ENCODE measurements around the gene OTOS. TPM values are rescaled to one million over a fixed set of nuclear protein-coding genes. Genes with fewer than 3 reads are reported as not detected.
A peak's percentile ranks its signal among the peaks of the same experiment; 100 is the strongest.

The OTOS gene
- total RNA-seq, 1 experiment from 2014 or later: not detected

DNA sequence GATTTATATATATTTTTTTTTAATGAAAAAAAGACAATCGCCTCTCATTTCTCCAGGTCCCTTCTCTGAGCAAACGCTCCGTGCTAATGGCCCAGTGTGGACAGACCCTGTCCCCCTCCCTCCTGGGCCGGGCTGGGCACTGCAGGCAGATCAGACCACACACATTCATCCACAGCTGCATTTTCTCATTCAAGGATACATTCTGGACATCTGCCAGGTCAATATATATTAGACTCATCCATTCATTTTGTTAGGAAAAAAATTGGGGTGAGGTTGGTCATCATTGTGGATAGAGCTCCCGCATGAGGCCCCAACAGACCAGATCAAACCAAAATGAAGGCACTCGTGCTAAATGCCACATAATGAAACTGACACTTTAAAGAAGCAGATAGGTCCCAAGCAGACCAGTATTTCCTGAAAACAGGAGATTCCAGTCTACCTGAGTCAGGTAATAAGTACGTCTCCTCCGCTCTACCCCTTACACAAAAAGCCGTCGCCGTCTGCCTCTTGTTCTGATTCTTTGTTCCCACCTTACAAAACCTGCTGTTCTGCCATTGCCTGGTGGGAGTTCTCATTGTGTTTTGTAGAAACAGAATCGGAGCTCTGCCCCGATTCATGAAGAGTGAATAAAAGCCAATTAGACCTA is 15.4 kb upstream of the OTOS start:
- H4K20me1 ChIP-seq (ENCODE audit: insufficient read depth): no peaks in the 10 kb centered on the region
- BruUV-seq (replicated peaks): no TSS peak
- no peaks in the 10 kb centered on the region for H3K9me2 ChIP-seq (ENCODE audit: insufficient read depth)

GRCh38 chr2:240155048-240155744 is 14.7 kb upstream of the OTOS start:
- no peaks in the 10 kb centered on the region for H3K9me2 ChIP-seq (ENCODE audit: insufficient read depth)
- H2AFZ ChIP-seq: no peak overlapping the region
- intact Hi-C loops (cut with micrococcal nuclease; ENCODE audit: unreplicated experiment): loop anchor here (10.0 kb wide), 1 partner anchor 410 kb away; the partner anchor contains the start of genes DUSP28 and RNPEPL1
- no peak for DNase-seq
- no peaks in the 10 kb centered on the region for H3K36me3 ChIP-seq (ENCODE audit: low read depth)
- ChIA-PET POLR2A (ENCODE audit: unreplicated experiment) (interaction anchor here (0.7 kb wide), 1 partner anchor 78 kb away, joined by 3 read pairs; no protein-coding TSS in a partner anchor), CTCF (no interaction called here)
- H3K4me2 ChIP-seq: no peak overlapping the region
- no peaks in the 10 kb centered on the region for H3K79me2 ChIP-seq (ENCODE audit: low read depth)
- peaks cover 38% of the 10 kb centered on the region for H3K27me3 ChIP-seq (ENCODE audit: insufficient read depth, low read depth)
- 0 out of 2 replicates have a peak, but pooled peaks cover 6% of the 10 kb centered on the region for H3F3A ChIP-seq (ENCODE audit: insufficient read depth, low read depth)
- H3K9me3 ChIP-seq (ENCODE audit: insufficient read depth, low read depth): no peaks in the 10 kb centered on the region
- no peak overlapping the region for H3K4me3 ChIP-seq
- no peaks in the 10 kb centered on the region for H4K20me1 ChIP-seq (ENCODE audit: insufficient read depth)
- no TSS peak for BruUV-seq (replicated peaks)
- H3K4me1 ChIP-seq (replicated peaks; ENCODE audit: insufficient read depth): no peaks in the 10 kb centered on the region
- TF ChIP-seq EZH2 (IDR thresholded peaks at IDR 0.05; ENCODE audit: low read depth): no peak
- TF ChIP-seq, protein P1, sequence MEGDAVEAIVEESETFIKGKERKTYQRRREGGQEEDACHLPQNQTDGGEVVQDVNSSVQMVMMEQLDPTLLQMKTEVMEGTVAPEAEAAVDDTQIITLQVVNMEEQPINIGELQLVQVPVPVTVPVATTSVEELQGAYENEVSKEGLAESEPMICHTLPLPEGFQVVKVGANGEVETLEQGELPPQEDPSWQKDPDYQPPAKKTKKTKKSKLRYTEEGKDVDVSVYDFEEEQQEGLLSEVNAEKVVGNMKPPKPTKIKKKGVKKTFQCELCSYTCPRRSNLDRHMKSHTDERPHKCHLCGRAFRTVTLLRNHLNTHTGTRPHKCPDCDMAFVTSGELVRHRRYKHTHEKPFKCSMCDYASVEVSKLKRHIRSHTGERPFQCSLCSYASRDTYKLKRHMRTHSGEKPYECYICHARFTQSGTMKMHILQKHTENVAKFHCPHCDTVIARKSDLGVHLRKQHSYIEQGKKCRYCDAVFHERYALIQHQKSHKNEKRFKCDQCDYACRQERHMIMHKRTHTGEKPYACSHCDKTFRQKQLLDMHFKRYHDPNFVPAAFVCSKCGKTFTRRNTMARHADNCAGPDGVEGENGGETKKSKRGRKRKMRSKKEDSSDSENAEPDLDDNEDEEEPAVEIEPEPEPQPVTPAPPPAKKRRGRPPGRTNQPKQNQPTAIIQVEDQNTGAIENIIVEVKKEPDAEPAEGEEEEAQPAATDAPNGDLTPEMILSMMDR (conservative IDR thresholded peaks at IDR 0.05): no peak
- H3K27ac ChIP-seq: no peak overlapping the region

More for the DNA sequence above, 15.4 kb upstream of the OTOS start:
- Histone ChIP-seq H2AFZ (no peak overlapping the region), H3K79me2 (ENCODE audit: low read depth) (no peaks in the 10 kb centered on the region), H3K4me3 (no peak overlapping the region), H3F3A (ENCODE audit: insufficient read depth, low read depth) (0 out of 2 replicates have a peak, but pooled peaks cover 6% of the 10 kb centered on the region), H3K27me3 (ENCODE audit: insufficient read depth, low read depth) (peaks cover 38% of the 10 kb centered on the region), H3K4me2 (no peak overlapping the region), H3K27ac (no peak overlapping the region), H3K36me3 (ENCODE audit: low read depth) (no peaks in the 10 kb centered on the region), H3K4me1 (replicated peaks; ENCODE audit: insufficient read depth) (no peaks in the 10 kb centered on the region), H3K9me3 (ENCODE audit: insufficient read depth, low read depth) (no peaks in the 10 kb centered on the region)
- peak; percentile 32 to 57 for DNase-seq
- POLR2A ChIA-PET (ENCODE audit: unreplicated experiment): interaction anchor here (0.7 kb wide), 1 partner anchor 77 kb away, joined by 3 read pairs; no protein-coding TSS in a partner anchor
- no peak for TF ChIP-seq EZH2 (IDR thresholded peaks at IDR 0.05; ENCODE audit: low read depth)
- TF ChIP-seq, protein P1 (conservative IDR thresholded peaks at IDR 0.05): no peak
- intact Hi-C loops (cut with micrococcal nuclease; ENCODE audit: unreplicated experiment): loop anchor here (10.0 kb wide), 1 partner anchor 409 kb away; the partner anchor contains the start of genes DUSP28 and RNPEPL1
- CTCF ChIA-PET: no interaction called here

GRCh38 chr2:240154606-240155005 is 14.1 kb upstream of the OTOS start:
- POLR2A ChIA-PET (ENCODE audit: unreplicated experiment): no interaction called here
- Histone ChIP-seq H3K36me3 (ENCODE audit: low read depth) (no peaks in the 10 kb centered on the region), H2AFZ (no peak overlapping the region), H3K27ac (no peak overlapping the region), H3K4me1 (replicated peaks; ENCODE audit: insufficient read depth) (no peaks in the 10 kb centered on the region), H3F3A (ENCODE audit: insufficient read depth, low read depth) (0 out of 2 replicates have a peak, but pooled peaks cover 6% of the 10 kb centered on the region), H3K27me3 (ENCODE audit: insufficient read depth, low read depth) (peaks cover 38% of the 10 kb centered on the region), H3K4me3 (no peak overlapping the region), H3K79me2 (ENCODE audit: low read depth) (no peaks in the 10 kb centered on the region), H4K20me1 (ENCODE audit: insufficient read depth) (no peaks in the 10 kb centered on the region), H3K9me3 (ENCODE audit: insufficient read depth, low read depth) (no peaks in the 10 kb centered on the region), H3K4me2 (no peak overlapping the region), H3K9me2 (ENCODE audit: insufficient read depth) (no peaks in the 10 kb centered on the region)
- DNase-seq: no peak
- intact Hi-C loops (cut with micrococcal nuclease; ENCODE audit: unreplicated experiment): loop anchor here (10.0 kb wide), 1 partner anchor 410 kb away; the partner anchor contains the start of genes DUSP28 and RNPEPL1
- BruUV-seq (replicated peaks): no TSS peak
- TF ChIP-seq, protein P1 (conservative IDR thresholded peaks at IDR 0.05): no peak
- no peak for TF ChIP-seq EZH2 (IDR thresholded peaks at IDR 0.05; ENCODE audit: low read depth)
- CTCF ChIA-PET: no interaction called here
